HepG2 (cell line): ENCODE results near the gene CDK12. TPM values are rescaled to one million over a fixed set of nuclear protein-coding genes. Genes with fewer than 3 reads are reported as not detected.

Experiments used
- AKAP8 ChIP-seq: sonication (generic); formaldehyde crosslinking; IDR thresholded peaks from 2 replicates; pipeline ENCODE4 v1.5.1; 2020; ENCODE audit warnings: mild to moderate bottlenecking, missing genetic modification reagents
- ASH2L ChIP-seq: fragments of 300-600, 200-600 bp; sonication (generic); IDR thresholded peaks from 2 replicates; pipeline ENCODE4 v1.7.0; 2017; ENCODE audit warnings: low read depth, mild to moderate bottlenecking, moderate library complexity, mixed read lengths, low read length; ENCODE audit not compliant: insufficient read length
- ATF2 ChIP-seq: sonication (generic); formaldehyde crosslinking; IDR thresholded peaks from 2 replicates; pipeline ENCODE4 v1.4.0; 2020; ENCODE audit warnings: missing genetic modification reagents
- BORCS8-MEF2B ChIP-seq: sonication (generic); formaldehyde crosslinking; IDR thresholded peaks from 2 replicates; pipeline ENCODE4 v1.8.0; 2022; ENCODE audit warnings: mild to moderate bottlenecking, missing genetic modification reagents
- CTCF ChIP-seq: sonication (generic); formaldehyde crosslinking; IDR thresholded peaks from 2 replicates; pipeline ENCODE4 v1.5.0; 2020; ENCODE audit warnings: mild to moderate bottlenecking, missing genetic modification reagents, moderate library complexity
- DPF2 ChIP-seq: sonication (generic); formaldehyde crosslinking; IDR thresholded peaks from 2 replicates; pipeline ENCODE4 v1.4.0; 2020; ENCODE audit warnings: mild to moderate bottlenecking, low read depth, missing genetic modification reagents, borderline replicate concordance
- GMEB2 ChIP-seq: IDR thresholded peaks from 2 replicates; pipeline ENCODE4 v1.6.1; 2016; ENCODE audit warnings: missing biosample characterization, missing genetic modification reagents, low read depth
- MAF1 ChIP-seq: sonication (generic); formaldehyde crosslinking; IDR thresholded peaks from 2 replicates; pipeline ENCODE4 v1.5.0; 2020; ENCODE audit warnings: missing genetic modification reagents, borderline replicate concordance
- MLLT10 ChIP-seq: sonication (generic); formaldehyde crosslinking; IDR thresholded peaks from 2 replicates; pipeline ENCODE4 v1.4.0; 2020; ENCODE audit warnings: missing genetic modification reagents
- MXD3 ChIP-seq: IDR thresholded peaks from 2 replicates; pipeline ENCODE4 v1.6.1; 2016; ENCODE audit warnings: mild to moderate bottlenecking, missing biosample characterization, missing genetic modification reagents
- PHF5A ChIP-seq: IDR thresholded peaks from one replicate; pipeline ENCODE4 v1.6.1; 2018; ENCODE audit warnings: low read depth, missing genetic modification reagents; ENCODE audit not compliant: unreplicated experiment
- RORA ChIP-seq: sonication (generic); formaldehyde crosslinking; IDR thresholded peaks from 2 replicates; pipeline ENCODE4 v1.5.0; 2020; ENCODE audit warnings: mild to moderate bottlenecking, missing genetic modification reagents, moderate library complexity
- SALL2 ChIP-seq: sonication (generic); formaldehyde crosslinking; IDR thresholded peaks from 2 replicates; pipeline ENCODE4 v1.8.1; 2023; ENCODE audit warnings: mild to moderate bottlenecking, missing genetic modification reagents, inconsistent platforms
- SRSF4 ChIP-seq: fragments of 200-400 bp; formaldehyde crosslinking; IDR thresholded peaks from one replicate; pipeline ENCODE4 v1.6.1; 2018; ENCODE audit warnings: mild to moderate bottlenecking, low read depth, low read length, moderate library complexity; ENCODE audit not compliant: poor library complexity, severe bottlenecking
- STAG1 ChIP-seq: sonication (generic); formaldehyde crosslinking; IDR thresholded peaks from 2 replicates; pipeline ENCODE4 v1.4.0; 2020; ENCODE audit warnings: missing genetic modification reagents
- TRAFD1 ChIP-seq: sonication (generic); formaldehyde crosslinking; IDR thresholded peaks from 2 replicates; pipeline ENCODE4 v1.5.1; 2020; ENCODE audit warnings: missing genetic modification reagents, mild to moderate bottlenecking, borderline replicate concordance
- U2AF1 ChIP-seq: fragments of 200-400 bp; formaldehyde crosslinking; optimal IDR thresholded peaks from 2 replicates; pipeline ENCODE3; 2017; ENCODE audit warnings: mild to moderate bottlenecking, low read depth, low read length
- XBP1 ChIP-seq: sonication (generic); formaldehyde crosslinking; IDR thresholded peaks from 2 replicates; pipeline ENCODE4 v1.5.0; 2020; ENCODE audit warnings: missing genetic modification reagents
- ZNF24 ChIP-seq: fragments of 450-650 bp; IDR thresholded peaks from 2 replicates; pipeline ENCODE4 v1.6.1; 2017; ENCODE audit warnings: antibody characterized with exemption, mild to moderate bottlenecking
- ZNF552 ChIP-seq: sonication (generic); formaldehyde crosslinking; IDR thresholded peaks from 2 replicates; pipeline ENCODE4 v1.9.0; 2022; ENCODE audit warnings: missing genetic modification reagents, mild to moderate bottlenecking, borderline replicate concordance
- ZNF607 ChIP-seq: sonication (generic); formaldehyde crosslinking; IDR thresholded peaks from 2 replicates; pipeline ENCODE4 v1.5.1; 2020; ENCODE audit warnings: missing genetic modification reagents, mild to moderate bottlenecking, borderline replicate concordance
- ZNF761 ChIP-seq: sonication (generic); formaldehyde crosslinking; conservative IDR thresholded peaks from 2 replicates; pipeline ENCODE4 v1.4.0; 2020; ENCODE audit warnings: mild to moderate bottlenecking, missing genetic modification reagents
- polyA plus RNA-seq, 8 experiments: library from polyadenylated mRNA; depleted of rRNA in 3 of 8; stranded (reverse) in 7 of 8; unstranded in 1 of 8; fragments of >200 nt; fragmentation: Illumina TruSeq in 4 of 8; extraction: Trizol in 4 of 8; gene quantifications; 2 replicates each; pipeline versions ENCODE4 v1.2.1 to v1.2.3, GENCODE V29; 2011 to 2016; ENCODE audit warnings: low read depth in 4 of 8, missing spikeins in 1 of 8, mixed read lengths in 1 of 8; ENCODE audit not compliant: insufficient read depth in 1 of 8
- total RNA-seq, 5 experiments: library from RNA; depleted of rRNA; stranded (reverse); fragments of >200 nt; fragmentation: Illumina TruSeq; extraction: Trizol; gene quantifications; 2 replicates each; pipeline ENCODE4 v1.2.3, GENCODE V29; 2016; ENCODE audit warnings: low read depth in 1 of 5

CDK12 gene
- total and polyA plus RNA-seq, 2 of the 13 experiments (the other 11 are each of a cell fraction or from before 2014, with no cell fraction given), result 24.0 to 88.6 TPM

- 0 out of 2 replicates have a peak, but pooled peaks have one; percentile 24 for TF ChIP-seq CTCF (CRISPR knock-in tag)
- TF ChIP-seq ZNF24, result 0 out of 2 replicates have a peak, but pooled peaks have one; percentile 63
- peak; percentile 86; the same call in 1 of the 2 replicates for TF ChIP-seq XBP1 (CRISPR knock-in tag)
- TF ChIP-seq ZNF552 (CRISPR knock-in tag), result no peak; the same call in 1 of the 2 replicates
- peak; percentile 90 for TF ChIP-seq BORCS8-MEF2B
- peak; percentile 93 for TF ChIP-seq SALL2
- TF ChIP-seq RORA (CRISPR knock-in tag), result no peak
- no peak for TF ChIP-seq SRSF4
- no peak for TF ChIP-seq U2AF1
- 0 out of 2 replicates have a peak, but pooled peaks have one; percentile 54 for TF ChIP-seq MLLT10 (CRISPR knock-in tag)
- TF ChIP-seq MAF1 (CRISPR knock-in tag), result no peak
- no peak for TF ChIP-seq DPF2
- TF ChIP-seq ASH2L, result peak; percentile 97
- no peak; the same call in 1 of the 2 replicates for TF ChIP-seq TRAFD1 (CRISPR knock-in tag)
- no peak for TF ChIP-seq GMEB2 (CRISPR knock-in tag)
- no peak for TF ChIP-seq ZNF761
- TF ChIP-seq ZNF607 (CRISPR knock-in tag), result no peak
- 0 out of 2 replicates have a peak, but pooled peaks have one; percentile 17 for TF ChIP-seq AKAP8 (CRISPR knock-in tag)
- peak; percentile 9; the same call in 1 of the 2 replicates for TF ChIP-seq STAG1 (CRISPR knock-in tag)
- TF ChIP-seq ATF2, result peak; percentile 77
- TF ChIP-seq PHF5A (CRISPR knock-in tag), result peak; percentile 71
- TF ChIP-seq MXD3 (CRISPR knock-in tag), result peak; percentile 65
These were observed at the start of gene CDK12 (continued) for GRCh38 chr17:39461113-39461925.
